NCI-H1436 (cell line): ENCODE results near the gene KLHL40.
"Not testable (repeated sequence)": the region's sequence is repeated elsewhere in the genome, so short reads cannot be mapped to it uniquely, and the experiment has no call there.

Source experiments
- DNase-seq: peaks from one replicate; lab custom pipeline; 2025; lab: John Stamatoyannopoulos, UW

Gene KLHL40

GRCh38 chr3:42704136-42704841 lies 19.0 kb downstream of the KLHL40 start:
- no peak for DNase-seq

DNA sequence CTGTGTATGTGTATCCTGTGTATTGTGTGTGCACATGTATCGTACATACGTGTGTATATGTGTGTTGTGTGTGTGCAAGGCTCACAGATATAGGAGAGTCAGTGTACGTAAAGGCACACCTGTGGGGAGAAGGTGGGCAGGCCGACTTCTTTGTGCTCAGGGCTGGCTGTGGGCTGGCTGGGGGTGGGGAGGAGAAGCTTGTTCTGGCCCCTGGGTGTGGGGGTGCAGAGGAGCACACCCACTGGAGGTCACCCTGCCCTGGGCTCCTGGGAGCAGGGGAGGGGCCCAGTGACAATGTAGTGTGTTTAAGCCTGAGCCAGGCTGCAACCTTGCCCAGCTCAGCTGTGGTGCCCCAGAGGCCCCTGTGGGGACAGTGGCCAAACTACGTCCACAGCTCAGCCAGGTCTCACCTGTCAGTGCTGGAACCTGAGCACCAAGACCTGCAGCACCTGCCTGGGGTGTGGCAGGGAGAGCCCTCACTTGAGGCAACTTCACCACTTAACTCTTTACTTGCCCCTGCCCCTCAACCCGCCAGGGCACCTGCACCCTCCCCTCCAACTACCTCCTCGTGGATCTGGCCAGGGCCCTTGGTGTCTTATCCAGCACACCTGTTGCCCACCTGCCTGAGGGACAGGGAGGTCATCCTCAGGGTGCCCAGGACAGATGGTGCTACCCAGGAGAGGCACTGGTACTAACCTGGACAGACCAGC lies 19.9 kb downstream of the KLHL40 start:
- no peak for DNase-seq

DNA sequence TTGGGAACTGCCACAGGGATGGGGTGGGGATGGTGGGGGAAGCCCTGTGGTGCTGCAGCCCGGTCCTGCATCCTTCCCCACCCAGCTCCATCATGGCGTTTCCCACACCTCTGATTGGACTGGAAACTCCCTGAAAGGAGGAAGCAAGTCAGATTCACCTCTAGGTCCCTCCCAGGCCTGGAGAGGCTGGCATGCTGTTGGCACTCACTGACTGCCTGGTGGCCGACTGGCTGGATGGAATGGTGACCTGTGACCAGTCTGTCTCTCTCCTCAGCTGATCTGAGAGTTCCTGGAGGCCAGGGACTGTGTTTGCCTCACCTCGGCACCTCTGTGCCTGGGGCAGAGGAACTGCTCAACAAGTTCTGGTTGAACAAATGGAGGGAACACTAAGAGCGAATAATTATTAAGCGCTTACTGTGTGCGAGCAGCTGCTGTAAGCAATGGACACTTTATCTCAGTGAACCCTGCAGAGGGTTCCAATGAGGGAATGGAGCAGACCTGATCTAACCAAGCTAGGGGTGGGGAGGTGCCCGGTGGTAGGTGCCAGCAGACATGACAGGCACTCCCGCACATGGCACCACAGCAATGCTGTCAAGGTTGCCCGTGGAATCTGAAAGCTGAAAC lies 20.7 kb downstream of the KLHL40 start:
- no peak for DNase-seq

GRCh38 chr3:42706721-42707619 lies 21.6 kb downstream of the KLHL40 start:
- no peak for DNase-seq

DNA sequence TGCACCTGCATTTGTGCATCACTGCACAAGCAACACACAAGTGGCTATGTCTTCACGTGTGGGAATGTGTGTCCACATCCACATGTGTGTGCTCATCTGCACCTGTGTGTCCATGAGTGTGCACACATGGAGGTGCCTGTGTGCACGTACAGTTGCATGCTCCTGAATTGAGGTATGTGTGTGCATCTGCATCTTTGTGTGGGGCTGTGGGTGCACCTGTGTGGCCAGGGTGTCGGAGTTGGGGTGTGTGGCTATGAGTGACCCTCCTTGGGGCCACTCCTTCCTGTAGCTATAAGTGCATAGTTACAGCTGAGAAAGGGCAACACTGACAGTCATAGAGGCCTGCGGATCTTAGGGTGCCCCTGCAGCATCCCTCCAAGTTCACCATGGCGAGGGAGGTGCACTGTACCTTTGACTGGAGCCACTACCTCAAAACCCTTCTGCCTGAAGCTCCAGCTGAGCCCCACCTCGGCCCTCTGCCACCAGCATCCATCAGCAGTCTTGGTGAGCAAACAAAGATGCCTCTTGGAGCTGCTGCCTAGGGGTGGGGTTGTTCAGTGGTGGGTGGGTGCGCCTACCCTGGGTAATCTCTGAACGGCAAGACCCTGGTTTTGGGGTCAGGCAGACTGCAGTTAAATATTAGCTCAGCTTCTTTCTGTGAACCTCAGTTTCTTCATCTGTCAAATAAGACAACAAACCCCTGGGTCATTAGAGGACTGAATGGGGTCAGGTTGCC lies 22.5 kb downstream of the KLHL40 start:
- DNase-seq, result no peak

DNA sequence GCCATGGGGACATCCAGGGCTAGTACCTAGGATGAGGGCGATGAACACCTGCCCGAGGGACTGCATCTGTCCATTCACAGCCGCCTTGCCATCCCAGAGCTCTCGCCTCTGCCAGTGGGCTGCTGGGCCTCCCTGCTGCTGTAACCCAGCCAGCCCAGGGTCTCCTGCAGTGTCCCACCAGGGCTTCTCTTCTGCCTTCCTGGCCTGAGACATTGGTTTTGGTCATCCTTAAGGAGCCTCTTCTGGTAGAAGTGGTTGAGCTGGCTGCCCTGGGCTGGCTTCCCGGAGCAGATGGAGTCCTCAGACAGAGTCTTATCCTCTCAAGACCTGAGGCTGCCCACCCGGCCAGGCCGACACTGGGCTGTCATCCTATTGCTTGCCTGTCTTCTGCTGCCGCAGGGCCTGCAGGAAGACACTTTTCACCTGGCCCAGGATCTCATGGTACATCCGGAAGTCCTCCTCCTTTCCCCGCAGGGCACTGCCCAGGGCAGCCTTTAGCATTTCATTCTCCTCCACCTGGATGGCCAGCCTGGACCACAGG lies 23.3 kb downstream of the KLHL40 start:
- DNase-seq, result no peak

DNA sequence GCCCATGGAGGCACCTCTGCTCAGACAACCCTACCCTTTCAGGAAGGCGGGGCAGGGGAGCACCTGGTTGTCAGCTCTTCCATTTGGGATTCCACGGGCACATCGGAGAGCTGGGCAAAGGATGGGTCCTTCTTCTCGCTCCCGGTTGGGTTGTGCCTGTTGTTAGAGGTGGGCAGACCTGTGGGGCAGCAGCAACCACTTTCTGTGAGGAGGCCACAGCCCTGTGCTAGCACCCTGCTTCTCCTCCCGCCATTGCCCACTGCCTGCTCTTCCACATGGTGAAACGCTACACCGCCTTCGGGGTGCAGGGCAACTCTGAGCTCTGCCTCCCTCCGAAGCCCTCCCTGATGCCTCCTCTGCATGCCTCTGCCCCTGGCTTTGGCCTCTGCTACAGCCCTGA lies 24.3 kb downstream of the KLHL40 start:
- DNase-seq, result no peak

- DNase-seq, result no peak
Measured at GRCh38 chr3:42710323-42711021, 25.1 kb downstream of the KLHL40 start.

DNA sequence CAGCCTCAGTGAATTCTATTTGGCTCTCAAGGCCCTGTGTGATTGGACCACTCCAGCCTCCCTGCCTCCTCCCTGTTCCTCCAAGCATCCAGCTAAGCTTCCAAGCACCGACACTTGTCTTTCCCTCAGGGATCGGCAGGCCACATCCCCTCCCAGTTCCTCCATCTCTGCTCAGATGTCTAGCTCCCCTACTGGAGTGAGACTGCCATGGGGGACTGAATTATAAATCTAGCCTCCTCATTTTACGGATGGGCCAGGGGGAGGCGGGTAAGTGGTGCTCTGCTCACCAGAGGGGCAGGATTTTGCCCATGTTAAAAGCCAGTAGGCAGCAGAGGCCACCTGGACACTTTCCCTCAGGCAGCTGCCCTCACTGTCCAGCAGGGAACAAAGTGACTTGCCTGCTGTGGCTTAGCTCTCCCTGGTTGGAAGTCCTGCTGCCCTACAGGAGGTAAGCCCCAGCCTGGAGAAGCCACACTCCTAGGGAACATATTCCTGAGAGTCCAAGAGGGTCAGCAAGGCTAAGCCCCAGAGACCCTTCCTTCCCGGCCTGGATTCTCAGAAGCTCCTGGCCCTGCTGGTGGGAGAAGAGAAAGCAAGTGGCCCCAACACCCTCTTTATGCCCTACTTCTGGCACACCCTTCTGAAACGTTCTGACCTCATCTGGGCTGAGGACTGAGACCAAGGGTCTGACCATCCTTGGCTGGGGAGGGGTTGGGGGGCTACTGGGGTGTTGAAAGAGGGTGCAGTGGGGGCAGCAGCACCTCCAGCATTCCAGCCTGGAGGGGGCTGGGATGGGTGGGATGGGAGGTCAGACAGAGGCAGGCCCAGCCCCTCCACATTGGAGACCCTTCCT lies 26.4 kb downstream of the KLHL40 start:
- DNase-seq, result no peak

- no peak for DNase-seq
Measured at GRCh38 chr3:42712344-42712648, 27.0 kb downstream of the KLHL40 start.

GRCh38 chr3:42712688-42713372 lies 27.5 kb downstream of the KLHL40 start:
- DNase-seq, result no peak

DNA sequence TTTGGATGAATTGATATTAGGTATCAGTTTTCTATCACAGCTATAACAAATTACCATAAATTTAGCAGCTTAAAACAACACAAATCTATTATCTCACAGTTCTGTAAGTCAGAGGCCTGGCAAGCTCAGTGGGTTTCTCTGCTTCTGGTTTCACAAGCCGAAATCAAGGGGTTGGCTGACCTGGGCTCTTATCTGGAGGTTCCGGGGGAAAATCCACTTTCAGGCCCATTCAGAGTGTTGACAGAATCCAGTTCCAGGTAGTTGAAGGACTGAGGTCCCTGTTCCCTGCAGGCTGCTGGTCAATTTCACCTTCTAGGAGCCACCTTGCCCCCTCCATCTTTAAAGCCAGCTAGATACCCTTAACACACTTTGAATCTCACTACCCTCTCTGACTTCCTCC lies 28.4 kb downstream of the KLHL40 start:
- no peak for DNase-seq

- no peak for DNase-seq
Measured at GRCh38 chr3:42714171-42714852, 29.0 kb downstream of the KLHL40 start.

DNA sequence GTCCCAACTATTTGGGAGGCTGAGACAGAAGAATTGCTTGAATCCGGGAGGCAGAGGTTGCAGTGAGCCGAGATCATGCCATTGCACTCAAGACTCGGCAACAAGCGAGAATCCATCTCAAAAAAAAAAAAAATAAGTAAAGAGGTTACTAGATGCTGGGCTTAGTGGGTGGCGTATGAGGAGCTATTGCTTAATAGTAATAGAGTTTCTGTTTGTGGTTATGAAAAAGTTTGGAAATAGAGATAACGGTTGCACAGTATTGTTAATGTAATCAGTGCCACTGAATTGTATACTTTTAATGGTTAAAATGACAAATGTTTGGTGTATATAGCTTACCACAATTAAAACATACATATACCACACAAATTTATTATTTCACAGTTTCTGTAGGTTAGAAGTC lies 32.0 kb downstream of the KLHL40 start:
- DNase-seq, result no peak

DNA sequence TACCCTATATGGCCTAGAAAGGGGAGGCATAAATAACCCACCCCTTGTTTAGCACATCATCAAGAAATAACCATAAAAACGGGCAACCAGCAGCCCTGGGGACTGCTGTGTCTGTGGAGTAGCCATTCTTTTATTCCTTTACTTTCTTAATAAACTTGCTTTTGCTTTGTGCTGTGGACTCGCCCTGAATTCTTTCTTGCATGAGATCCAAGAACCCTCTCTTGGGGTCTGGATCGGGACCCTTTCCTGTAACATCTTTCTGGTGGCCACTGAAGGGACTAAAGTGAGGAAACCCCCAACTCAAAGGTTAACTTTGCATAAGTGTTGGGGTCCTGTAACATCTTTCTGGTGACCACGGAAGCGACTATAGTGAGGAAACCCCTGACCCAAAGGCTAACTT lies 33.0 kb downstream of the KLHL40 start:
- DNase-seq, result no peak

GRCh38 chr3:42719002-42719401 lies 33.7 kb downstream of the KLHL40 start:
- no peak for DNase-seq

- no peak for DNase-seq
Measured at GRCh38 chr3:42720126-42720525, 34.8 kb downstream of the KLHL40 start.

- DNase-seq, result no peak
Measured at GRCh38 chr3:42721690-42722089, 36.4 kb downstream of the KLHL40 start.

DNA sequence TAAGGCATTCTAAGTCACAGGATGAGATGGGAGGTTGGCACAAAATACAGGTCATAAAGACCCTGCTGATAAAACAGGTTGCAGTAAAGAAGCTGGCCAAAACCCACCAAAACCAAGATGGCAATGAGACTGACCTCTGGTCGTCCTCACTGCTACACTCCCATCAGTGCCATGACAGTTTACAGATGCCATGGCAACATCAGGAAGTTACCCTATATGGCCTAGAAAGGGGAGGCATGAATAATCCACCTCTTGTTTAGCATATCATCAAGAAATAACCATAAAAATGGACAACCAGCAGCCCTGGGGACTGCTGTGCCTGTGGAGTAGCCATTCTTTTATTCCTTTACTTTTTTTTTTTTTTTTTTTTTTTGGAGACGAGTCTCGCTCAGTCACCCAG lies 37.1 kb downstream of the KLHL40 start:
- DNase-seq, result not testable (repeated sequence)
